Ovary (tissue), 9 donors: Measurements from ENCODE around the gene TYSND1. TPM values are rescaled to one million over a fixed set of nuclear protein-coding genes. Genes with fewer than 3 reads are reported as not detected.
"Not testable (repeated sequence)": the region's sequence is repeated elsewhere in the genome, so short reads cannot be mapped to it uniquely, and the experiment has no call there.

Experiments
- DNase-seq, 5 donors: peaks; one replicate each; pipeline ENCODE4 v3.0.0-alpha.2; 2019 to 2020
- H3K27ac ChIP-seq, 2 donors: fragments of 200-600 bp; one replicate each; pipeline versions ENCODE4 v1.5.1 to v1.8.0; 2019 to 2022
- H3K27me3 ChIP-seq: fragments of 200-600 bp; one replicate; pipeline ENCODE4 v1.8.0; 2022
- H3K36me3 ChIP-seq: fragments of 200-600 bp; sonication (generic); one replicate; pipeline ENCODE4 v1.5.1; 2019
- H3K4me1 ChIP-seq: one replicate; pipeline ENCODE4 v1.8.1; 2013; ENCODE audit warnings: mild to moderate bottlenecking, moderate library complexity; ENCODE audit not compliant: insufficient read depth
- H3K4me3 ChIP-seq: fragments of 200-600 bp; sonication (generic); one replicate; pipeline ENCODE4 v1.5.1; 2017
- H3K9me3 ChIP-seq, 2 donors: fragments of 200-600 bp in 1 of 2; sonication (generic) in 1 of 2; one replicate each; pipeline versions ENCODE4 v1.5.1 to v1.8.1; 2013 to 2019; ENCODE audit warnings: mild to moderate bottlenecking in 1 of 2, moderate library complexity in 1 of 2
- EP300 ChIP-seq: sonication (generic); formaldehyde crosslinking; IDR thresholded peaks from one replicate; pipeline ENCODE4 v1.6.1; 2017; ENCODE audit warnings: antibody characterized with exemption
- POLR2A ChIP-seq: fragments of 450-650 bp; IDR thresholded peaks from one replicate; pipeline ENCODE4 v1.6.1; 2017; ENCODE audit warnings: antibody characterized with exemption, mild to moderate bottlenecking, moderate library complexity
- WGBS, 3 donors: extraction: QIAGEN DNeasy Blood & Tissue Kit in 1 of 3; methylation state at CpG; one replicate each; pipeline versions ENCODE4 v1.1.5 to v1.1.7; 2013 to 2017; 5-methylcytosine and 5-hydroxymethylcytosine counted together
- intact Hi-C, 4 donors: fragments of 100-400 bp; cut with DNase I; formaldehyde crosslinking; loops; one replicate each; pipeline versions ENCODE4 v1.11.0 to v1.15.1; 2022 to 2023
- polyA plus RNA-seq, 2 donors: library from polyadenylated mRNA; stranded (reverse); fragments of 200-250 nt in 1 of 2; fragments of 350-450 nt in 1 of 2; fragmentation: Illumina TruSeq in 1 of 2; extraction: RNeasy Lipid Tissue Mini Kit (QIAGEN cat#74804) in 1 of 2; gene quantifications; one replicate each; pipeline ENCODE4 v1.2.3, GENCODE V29; 2013 to 2014
- total RNA-seq, 7 donors: library from RNA; depleted of rRNA in 2 of 7; stranded (reverse); fragments of >200 nt in 2 of 7; fragmentation: NEBNext Ultra II Directional in 3 of 7; extraction: Animal tissue kit (Norgen Biotek cat#: 25700) in 3 of 7; gene quantifications; one replicate each; pipeline versions ENCODE4 v1.1.0 to v1.2.4, GENCODE V29; 2016 to 2023
- TF ChIP-seq, protein P1 (sequence below), 3 donors: fragments of 450-650 bp in 2 of 3; fragments of 200-600 bp in 1 of 3; IDR thresholded peaks; one replicate each; pipeline versions ENCODE4 v1.5.1 to v1.8.0; 2016 to 2022; ENCODE audit warnings: antibody characterized with exemption in 3 of 3, mild to moderate bottlenecking in 1 of 3
- donor health status: DM: no; HTN: no; CAD: no; lungs with moderate emphysema.
- donor health status: DM: no; HTN: no; CAD: no.
- donor health status: Bipolar disorder and iron deficiency.
- donor health status: DM: yes; HTN: yes; CAD: no.
- donor health status: DM: no; HTN: no; CAD: no.
- donor health status: DM: yes; HTN: yes; CAD: no.

TYSND1 gene
- total and polyA plus RNA-seq, 9 donors, result 3.5 to 12.4 (median 11.9) TPM

DNA sequence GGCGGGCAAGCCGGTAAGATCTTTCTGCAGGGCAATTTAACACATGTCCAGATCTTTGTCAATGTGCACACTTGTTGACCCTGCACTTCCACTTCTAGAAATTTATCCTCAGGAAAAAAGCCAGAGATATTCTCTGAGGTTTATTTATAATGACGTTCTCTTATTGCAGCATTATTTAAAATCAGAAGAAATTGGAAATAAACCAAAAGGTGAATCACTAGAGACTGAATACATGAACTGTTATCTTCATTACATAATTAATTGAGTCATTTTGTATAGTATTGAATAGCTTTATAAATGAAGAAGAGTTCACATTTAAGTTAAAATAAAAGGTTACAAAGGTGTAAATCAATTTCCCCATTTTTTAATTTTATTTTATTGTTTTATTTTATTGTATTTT is 40.1 kb upstream of the TYSND1 start:
- intact Hi-C loops, result no loop called here
- no peak for DNase-seq
- Histone ChIP-seq H3K9me3 (no peaks in the 10 kb centered on the region), H3K27ac (no peak overlapping the region), H3K4me1 (no peaks in the 10 kb centered on the region), H3K4me3 (no peak overlapping the region), H3K36me3 (no peaks in the 10 kb centered on the region), H3K27me3 (no peaks in the 10 kb centered on the region)
- 59 to 63% (median 60%) methylated on average over 3 of the region's 3 CpGs for WGBS, 3 donors
- TF ChIP-seq, protein P1, sequence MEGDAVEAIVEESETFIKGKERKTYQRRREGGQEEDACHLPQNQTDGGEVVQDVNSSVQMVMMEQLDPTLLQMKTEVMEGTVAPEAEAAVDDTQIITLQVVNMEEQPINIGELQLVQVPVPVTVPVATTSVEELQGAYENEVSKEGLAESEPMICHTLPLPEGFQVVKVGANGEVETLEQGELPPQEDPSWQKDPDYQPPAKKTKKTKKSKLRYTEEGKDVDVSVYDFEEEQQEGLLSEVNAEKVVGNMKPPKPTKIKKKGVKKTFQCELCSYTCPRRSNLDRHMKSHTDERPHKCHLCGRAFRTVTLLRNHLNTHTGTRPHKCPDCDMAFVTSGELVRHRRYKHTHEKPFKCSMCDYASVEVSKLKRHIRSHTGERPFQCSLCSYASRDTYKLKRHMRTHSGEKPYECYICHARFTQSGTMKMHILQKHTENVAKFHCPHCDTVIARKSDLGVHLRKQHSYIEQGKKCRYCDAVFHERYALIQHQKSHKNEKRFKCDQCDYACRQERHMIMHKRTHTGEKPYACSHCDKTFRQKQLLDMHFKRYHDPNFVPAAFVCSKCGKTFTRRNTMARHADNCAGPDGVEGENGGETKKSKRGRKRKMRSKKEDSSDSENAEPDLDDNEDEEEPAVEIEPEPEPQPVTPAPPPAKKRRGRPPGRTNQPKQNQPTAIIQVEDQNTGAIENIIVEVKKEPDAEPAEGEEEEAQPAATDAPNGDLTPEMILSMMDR (IDR thresholded peaks at IDR 0.05), result no peak
- TF ChIP-seq POLR2A, result no peak
- no peak for TF ChIP-seq EP300

DNA sequence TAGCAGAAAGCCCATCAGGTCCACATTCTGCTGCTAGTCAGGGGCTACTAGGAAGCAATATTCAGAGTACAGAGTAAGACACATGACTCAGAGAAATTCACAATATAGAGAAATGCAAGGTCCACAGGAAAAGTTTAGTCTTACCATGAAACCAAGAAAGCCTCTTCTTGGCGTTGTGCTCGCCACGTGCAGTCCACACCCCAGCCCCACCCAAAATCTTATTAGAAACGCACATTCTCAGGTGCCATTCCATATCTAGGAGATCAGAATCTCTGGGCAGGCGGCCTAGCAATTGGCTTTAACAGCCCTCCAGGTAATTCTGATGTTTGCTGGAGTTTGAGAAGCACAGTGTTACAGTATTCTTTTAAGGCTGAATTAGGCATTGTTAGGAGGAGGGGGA is 39.6 kb upstream of the TYSND1 start:
- 82 to 88% (median 87%) methylated on average over 5 of the region's 5 CpGs for WGBS, 3 donors
- Histone ChIP-seq H3K36me3 (no peaks in the 10 kb centered on the region), H3K27me3 (no peaks in the 10 kb centered on the region), H3K4me1 (no peaks in the 10 kb centered on the region), H3K4me3 (no peak overlapping the region), H3K9me3 (no peaks in the 10 kb centered on the region), H3K27ac (no peak overlapping the region)
- intact Hi-C loops, result no loop called here
- TF ChIP-seq, protein P1 (IDR thresholded peaks at IDR 0.05), result no peak
- no peak for TF ChIP-seq EP300
- DNase-seq, result no peak

DNA sequence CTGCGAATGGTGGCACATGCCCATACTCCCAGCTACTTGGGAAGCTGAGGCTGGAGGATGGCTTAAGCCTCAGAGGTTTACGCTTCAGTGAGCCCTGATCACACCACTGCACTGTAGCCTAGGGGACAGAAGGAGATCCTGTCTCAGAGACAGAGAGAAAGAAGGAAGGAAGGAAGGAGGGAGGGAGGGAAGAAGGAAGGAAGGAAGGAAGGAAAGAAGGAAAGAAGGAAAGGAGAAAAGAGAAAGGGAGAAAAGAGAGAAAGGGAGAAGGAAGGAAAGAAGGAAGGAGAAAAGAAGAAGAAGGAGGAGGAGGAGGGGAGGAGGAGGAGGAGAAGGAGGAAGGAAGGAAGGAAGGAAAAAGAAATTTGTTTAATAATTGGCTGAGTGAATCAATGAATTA is 36.8 kb upstream of the TYSND1 start:
- intact Hi-C loops, result no loop called here
- Histone ChIP-seq H3K4me1 (no peaks in the 10 kb centered on the region), H3K9me3 (no peaks in the 10 kb centered on the region), H3K36me3 (no peaks in the 10 kb centered on the region), H3K27ac (no peak overlapping the region), H3K27me3 (no peaks in the 10 kb centered on the region), H3K4me3 (no peak overlapping the region)
- no peak for TF ChIP-seq POLR2A
- no peak for TF ChIP-seq EP300
- TF ChIP-seq, protein P1 (IDR thresholded peaks at IDR 0.05), result no peak
- WGBS, 3 donors, result 79 to 87% (median 80%) methylated on average over 2 of the region's 2 CpGs
- no peak for DNase-seq

DNA sequence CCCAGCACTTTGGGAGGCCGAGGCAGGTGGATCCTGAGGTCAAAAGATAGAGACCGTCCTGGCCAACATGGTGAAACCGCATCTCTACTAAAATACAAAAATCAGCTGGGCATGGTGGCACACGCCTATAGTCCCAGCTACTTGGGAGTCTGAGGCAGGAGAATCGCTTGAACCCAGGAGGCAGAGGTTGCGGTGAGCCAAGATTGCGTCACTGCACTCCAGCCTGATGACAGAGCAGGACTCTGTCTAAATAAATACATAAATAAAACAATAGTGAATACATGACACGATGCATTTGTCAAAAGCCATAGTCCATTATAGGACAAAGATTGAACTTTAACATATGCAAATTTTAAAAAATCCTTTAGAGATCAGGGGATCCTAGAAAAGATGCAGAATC is 32.7 kb upstream of the TYSND1 start:
- H3K27me3 ChIP-seq, H3K36me3 ChIP-seq, H3K4me3 ChIP-seq, H3K9me3 ChIP-seq, DNase-seq, H3K4me1 ChIP-seq, H3K27ac ChIP-seq, intact Hi-C loops: not testable (repeated sequence)
- 92 to 95% (median 93%) methylated on average over 8 of the region's 8 CpGs for WGBS, 3 donors

DNA sequence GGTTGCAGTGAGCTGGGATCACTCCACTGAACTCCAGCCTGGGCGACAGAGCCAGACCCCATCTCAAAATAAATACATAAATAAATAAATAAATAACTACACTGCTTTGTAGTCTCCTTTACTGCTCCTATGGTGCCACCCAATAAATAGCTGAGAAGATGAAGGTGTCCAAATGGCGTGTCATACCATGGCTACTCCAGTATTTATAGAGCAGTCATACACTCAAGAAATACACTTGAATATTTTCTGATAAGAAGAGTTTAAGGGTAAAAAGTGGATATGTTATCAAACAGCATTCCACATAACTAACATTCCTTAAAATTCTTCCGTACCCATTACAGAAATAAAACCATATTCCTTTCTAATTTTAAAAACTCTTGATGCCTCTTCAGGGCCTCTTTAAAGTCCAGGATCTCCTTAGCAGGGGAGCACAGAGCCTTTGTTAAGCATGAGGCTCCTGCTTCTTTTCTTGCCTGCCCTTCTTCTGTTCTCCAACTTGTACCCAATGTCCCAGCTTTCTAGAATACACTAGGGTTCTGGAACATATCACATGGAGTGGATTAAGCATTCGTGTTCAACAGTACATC is 31.7 kb upstream of the TYSND1 start:
- 44 to 62% (median 50%) methylated on average over 4 of the region's 4 CpGs for WGBS, 3 donors
- Histone ChIP-seq H3K9me3 (no peaks in the 10 kb centered on the region), H3K27me3 (no peaks in the 10 kb centered on the region), H3K4me3 (no peak overlapping the region), H3K27ac (no peak overlapping the region), H3K36me3 (no peaks in the 10 kb centered on the region), H3K4me1 (no peaks in the 10 kb centered on the region)
- intact Hi-C loops, result no loop called here
- no peak for TF ChIP-seq POLR2A
- TF ChIP-seq, protein P1 (IDR thresholded peaks at IDR 0.05), result no peak
- TF ChIP-seq EP300, result no peak
- DNase-seq, result no peak
